HepG2 (cell line): ENCODE data around the gene ASCC3. TPM values are rescaled to one million over a fixed set of nuclear protein-coding genes. Genes with fewer than 3 reads are reported as not detected.

Experiments used
- ATAC-seq: fragments of 200-7000 bp; cut with Tn5 transposase; 3 replicates; pipeline ENCODE4 v1.9.1; 2020; ENCODE audit warnings: mild to moderate bottlenecking, moderate library complexity
- BruUV-seq: library from RNA; stranded (reverse); fragments of 400-500 nt; replicated peaks from 2 replicates; lab custom pipeline; 2021; lab: Mats Ljungman, UMichigan
- CTCF ChIA-PET: fragments of 300-600 bp; formaldehyde crosslinking; extraction: SDS; loops from one replicate; lab custom pipeline; 2021; ENCODE audit warnings: low total read pairs, inconsistent platforms, low intra/inter-chr PET ratio; lab: Yijun Ruan, JAX
- POLR2A ChIA-PET: fragments of 350-600 bp; sonication (Branson Sonifier 250); formaldehyde crosslinking; loops from one replicate; lab custom pipeline; 2020; ENCODE audit warnings: antibody characterized with exemption, inconsistent platforms; lab: Yijun Ruan, JAX
- DNase-seq: peaks from one replicate; pipeline ENCODE4 v3.0.0-alpha.2; 2015; ENCODE audit warnings: low spot score
- FAIRE-seq: peaks from 3 replicates; lab custom pipeline; 2011; peaks lifted over from hg19 to GRCh38; lab: Jason Lieb, UNC
- H2AFZ ChIP-seq: one replicate; pipeline ENCODE4 v1.6.1; 2011; ENCODE audit warnings: low read length, inconsistent platforms
- H3K27ac ChIP-seq: fragments of 300-600 bp; 3 replicates; pipeline ENCODE4 v1.8.0; 2011; ENCODE audit warnings: mixed run types, mild to moderate bottlenecking, mixed read lengths, low read length, inconsistent platforms; ENCODE audit not compliant: insufficient read depth; ENCODE audit errors: extremely low read length
- H3K27me3 ChIP-seq, 2 experiments: fragments of 200-600 bp in 1 of 2; 2 replicates in 1 of 2; 3 replicates in 1 of 2; pipeline versions ENCODE4 v1.6.0 to v1.8.0; 2011; ENCODE audit warnings: low read length in 2 of 2, mild to moderate bottlenecking in 2 of 2, moderate library complexity in 2 of 2, inconsistent platforms in 1 of 2; ENCODE audit not compliant: insufficient read depth in 2 of 2, control insufficient read depth in 1 of 2
- H3K36me3 ChIP-seq, 2 experiments: fragments of 200-600 bp in 1 of 2; replicated peaks in 1 of 2; 2 replicates in 1 of 2; 3 replicates in 1 of 2; pipeline versions ENCODE4 v1.5.1 to v1.8.0; 2011; ENCODE audit warnings: low read length in 2 of 2, inconsistent platforms in 1 of 2; ENCODE audit not compliant: insufficient read depth in 2 of 2, control insufficient read depth in 1 of 2
- H3K4me1 ChIP-seq: 2 replicates; pipeline ENCODE4 v1.5.1; 2012; ENCODE audit warnings: low read length, inconsistent platforms; ENCODE audit not compliant: insufficient read depth
- H3K4me2 ChIP-seq: 2 replicates; pipeline ENCODE4 v1.6.0; 2011; ENCODE audit warnings: low read depth, low read length, inconsistent platforms
- H3K4me3 ChIP-seq, 3 experiments: fragments of 200-600 bp in 1 of 3; sonication (generic), shearing (Covaris generic) in 1 of 3; replicated peaks in 1 of 3; 2 replicates each; pipeline ENCODE4 v1.5.1; 2011 to 2016; ENCODE audit warnings: low read length in 3 of 3, inconsistent platforms in 2 of 3, low read depth in 2 of 3, mild to moderate bottlenecking in 2 of 3, control low read depth in 1 of 3, mixed read lengths in 1 of 3; ENCODE audit not compliant: insufficient read depth in 1 of 3
- H3K79me2 ChIP-seq: one replicate; pipeline ENCODE4 v1.6.1; 2011; ENCODE audit warnings: low read length, inconsistent platforms; ENCODE audit not compliant: insufficient read depth
- H3K9ac ChIP-seq: 2 replicates; pipeline ENCODE4 v1.6.0; 2011; ENCODE audit warnings: mild to moderate bottlenecking, low read depth, low read length, inconsistent platforms; ENCODE audit not compliant: insufficient read depth
- H3K9me3 ChIP-seq: 2 replicates; pipeline ENCODE4 v1.5.1; 2012; ENCODE audit warnings: mild to moderate bottlenecking, low read length
- H4K20me1 ChIP-seq: 2 replicates; pipeline ENCODE4 v1.6.0; 2011; ENCODE audit warnings: inconsistent platforms, mild to moderate bottlenecking, low read length, moderate library complexity; ENCODE audit not compliant: insufficient read depth
- CERS6 ChIP-seq: sonication (generic); formaldehyde crosslinking; IDR thresholded peaks from 2 replicates; pipeline ENCODE4 v1.5.0; 2020; ENCODE audit warnings: missing genetic modification reagents
- EED ChIP-seq: sonication (generic); formaldehyde crosslinking; IDR thresholded peaks from 2 replicates; pipeline ENCODE4 v1.5.0; 2020; ENCODE audit warnings: mild to moderate bottlenecking, missing genetic modification reagents
- HNF4A ChIP-seq: sonication (generic); formaldehyde crosslinking; IDR thresholded peaks from 2 replicates; pipeline ENCODE4 v1.4.0; 2020; ENCODE audit warnings: missing genetic modification reagents
- KMT2A ChIP-seq: sonication (generic); formaldehyde crosslinking; IDR thresholded peaks from 2 replicates; pipeline ENCODE4 v1.4.0; 2020; ENCODE audit warnings: missing genetic modification reagents
- MTA3 ChIP-seq: sonication (generic); formaldehyde crosslinking; IDR thresholded peaks from 2 replicates; pipeline ENCODE4 v1.4.0; 2020; ENCODE audit warnings: missing genetic modification reagents
- NFATC3 ChIP-seq: sonication (generic); formaldehyde crosslinking; IDR thresholded peaks from 2 replicates; pipeline ENCODE4 v1.5.1; 2020; ENCODE audit warnings: mild to moderate bottlenecking, missing genetic modification reagents
- POLR2AphosphoS2 ChIP-seq: IDR thresholded peaks from 2 replicates; pipeline ENCODE4 v1.6.1; 2011; ENCODE audit warnings: low read depth, low read length, improper control_type of control experiment
- RBM22 ChIP-seq: fragments of 200-400 bp; formaldehyde crosslinking; optimal IDR thresholded peaks from 2 replicates; pipeline ENCODE3; 2017; ENCODE audit warnings: mild to moderate bottlenecking, low read length, moderate library complexity
- RFX3 ChIP-seq: IDR thresholded peaks from 2 replicates; pipeline ENCODE4 v1.6.1; 2016; ENCODE audit warnings: missing biosample characterization, missing genetic modification reagents
- SNAPC5 ChIP-seq: sonication (generic); formaldehyde crosslinking; IDR thresholded peaks from 2 replicates; pipeline ENCODE4 v1.8.1; 2023; ENCODE audit warnings: mild to moderate bottlenecking, missing genetic modification reagents, borderline replicate concordance
- ZNF143 ChIP-seq: sonication (generic); formaldehyde crosslinking; IDR thresholded peaks from 2 replicates; pipeline ENCODE4 v1.4.0; 2020; ENCODE audit warnings: missing genetic modification reagents
- ZNF468 ChIP-seq: sonication (generic); formaldehyde crosslinking; IDR thresholded peaks from 2 replicates; pipeline ENCODE4 v1.8.0; 2022; ENCODE audit warnings: mild to moderate bottlenecking, moderate library complexity, missing genetic modification reagents
- ZNF580 ChIP-seq: IDR thresholded peaks from 2 replicates; pipeline ENCODE4 v1.6.1; 2016; ENCODE audit warnings: low read depth, borderline replicate concordance
- ZNF672 ChIP-seq: sonication (generic); formaldehyde crosslinking; IDR thresholded peaks from 2 replicates; pipeline ENCODE4 v1.8.1; 2022; ENCODE audit warnings: missing genetic modification reagents
- ZNF687 ChIP-seq: sonication (generic); formaldehyde crosslinking; IDR thresholded peaks from 2 replicates; pipeline ENCODE4 v1.5.1; 2020; ENCODE audit warnings: mild to moderate bottlenecking, missing genetic modification reagents, moderate library complexity
- WGBS: methylation state at CpG from one replicate; pipeline ENCODE4 v1.1.6; 2017; ENCODE audit warnings: low lambda C conversion rate; 5-methylcytosine and 5-hydroxymethylcytosine counted together
- in situ Hi-C: cut with HindIII; loops from 2 replicates; pipeline ENCODE4 v1.10.0; 2017; ENCODE audit warnings: low pct_unique_long_range_greater_than_20kb; ENCODE audit not compliant: extremely low pct_ligation_motif_present
- intact Hi-C: fragments of 100-400 bp; cut with micrococcal nuclease; formaldehyde crosslinking; loops from one replicate; pipeline ENCODE4 v1.10.0; 2022; ENCODE audit not compliant: unreplicated experiment
- polyA plus RNA-seq, 8 experiments: library from polyadenylated mRNA; depleted of rRNA in 3 of 8; stranded (reverse) in 7 of 8; unstranded in 1 of 8; fragments of >200 nt; fragmentation: Illumina TruSeq in 4 of 8; extraction: Trizol in 4 of 8; gene quantifications; 2 replicates each; pipeline versions ENCODE4 v1.2.1 to v1.2.3, GENCODE V29; 2011 to 2016; ENCODE audit warnings: low read depth in 4 of 8, missing spikeins in 1 of 8, mixed read lengths in 1 of 8; ENCODE audit not compliant: insufficient read depth in 1 of 8
- total RNA-seq, 5 experiments: library from RNA; depleted of rRNA; stranded (reverse); fragments of >200 nt; fragmentation: Illumina TruSeq; extraction: Trizol; gene quantifications; 2 replicates each; pipeline ENCODE4 v1.2.3, GENCODE V29; 2016; ENCODE audit warnings: low read depth in 1 of 5

The ASCC3 gene
- total and polyA plus RNA-seq, 2 of the 13 experiments (the other 11 are each of a cell fraction or from before 2014, with no cell fraction given), result 23.1 to 55.7 TPM

- in situ Hi-C loops, result no loop called here
- no peak for ATAC-seq
- TF ChIP-seq ZNF468 (CRISPR knock-in tag) (no peak), ZNF580 (CRISPR knock-in tag) (no peak), EED (CRISPR knock-in tag) (no peak), KMT2A (CRISPR knock-in tag) (no peak), RFX3 (CRISPR knock-in tag) (no peak), POLR2AphosphoS2 (no peak), HNF4A (CRISPR knock-in tag) (no peak), NFATC3 (no peak), MTA3 (CRISPR knock-in tag) (no peak), ZNF672 (no peak), ZNF143 (CRISPR knock-in tag) (no peak), RBM22 (no peak), ZNF687 (CRISPR knock-in tag) (no peak), SNAPC5 (CRISPR knock-in tag) (no peak), CERS6 (CRISPR knock-in tag) (no peak)
These were observed 263.3 kb downstream of the ASCC3 start for GRCh38 chr6:100617633-100618350.

More at GRCh38 chr6:100617633-100618350, 263.3 kb downstream of the ASCC3 start:
- H3K27me3 ChIP-seq, result no peaks in the 10 kb centered on the region
- H3K9me3 ChIP-seq, result no peaks in the 10 kb centered on the region
- DNase-seq (no peak), FAIRE-seq (no peak)
- no peaks in the 10 kb centered on the region for H3K4me1 ChIP-seq
- no peaks in the 10 kb centered on the region for H4K20me1 ChIP-seq
- WGBS, result 94% methylated on average over 3 of the region's 4 CpGs
- intact Hi-C loops, result no loop called here
- ChIA-PET POLR2A (no interaction called here), CTCF (no interaction called here)
- H3K9ac ChIP-seq, result no peak overlapping the region
- no peak overlapping the region for H3K4me3 ChIP-seq
- peaks cover 2 to 15% of the 10 kb centered on the region in 2 experiments; a peak in 1 of 5 replicates for H3K36me3 ChIP-seq
- H3K4me2 ChIP-seq, result no peak overlapping the region
- BruUV-seq, result no TSS peak
- H3K27ac ChIP-seq, result no peak overlapping the region
- H3K79me2 ChIP-seq, result no peaks in the 10 kb centered on the region
- no peak overlapping the region for H2AFZ ChIP-seq
